Activated CD4-positive, alpha-beta T cell treated with anti-CD3 and anti-CD28 coated beads, Interleukin-2, amount 10 ng/mL, durations not matched to agents 24 days and 14 days (primary cell): ENCODE data around the gene GRID2. TPM values are rescaled to one million over a fixed set of nuclear protein-coding genes. Genes with fewer than 3 reads are reported as not detected.
"Not testable (repeated sequence)": the region's sequence is repeated elsewhere in the genome, so short reads cannot be mapped to it uniquely, and the experiment has no call there.

Experiments
- DNase-seq: peaks from one replicate; pipeline ENCODE4 v3.0.0; 2022
- H3K27ac Mint-ChIP-seq: one replicate; pipeline ENCODE4 v1.8.0; 2022; ENCODE audit warnings: mild to moderate bottlenecking, mixed read lengths
- H3K27me3 Mint-ChIP-seq: one replicate; pipeline ENCODE4 v1.8.0; 2022; ENCODE audit warnings: mixed read lengths
- H3K36me3 Mint-ChIP-seq: one replicate; pipeline ENCODE4 v1.8.0; 2022; ENCODE audit warnings: low read depth, mild to moderate bottlenecking, mixed read lengths
- H3K4me1 Mint-ChIP-seq: one replicate; pipeline ENCODE4 v1.8.0; 2021; ENCODE audit warnings: mixed read lengths
- H3K4me3 Mint-ChIP-seq: one replicate; pipeline ENCODE4 v1.8.0; 2022; ENCODE audit warnings: mild to moderate bottlenecking, moderate library complexity, mixed read lengths
- H3K9me3 Mint-ChIP-seq: one replicate; pipeline ENCODE4 v1.8.0; 2021; ENCODE audit warnings: mixed read lengths
- intact Hi-C: fragments of 100-400 bp; cut with micrococcal nuclease; formaldehyde crosslinking; loops from one replicate; pipeline ENCODE4 v1.15.1; 2023
- total RNA-seq: library from RNA; stranded (reverse); gene quantifications from 2 replicates; pipeline ENCODE4 v1.2.3, GENCODE V29; 2022

Gene GRID2
- total RNA-seq, 1 donor from 2014 or later = not detected

DNA sequence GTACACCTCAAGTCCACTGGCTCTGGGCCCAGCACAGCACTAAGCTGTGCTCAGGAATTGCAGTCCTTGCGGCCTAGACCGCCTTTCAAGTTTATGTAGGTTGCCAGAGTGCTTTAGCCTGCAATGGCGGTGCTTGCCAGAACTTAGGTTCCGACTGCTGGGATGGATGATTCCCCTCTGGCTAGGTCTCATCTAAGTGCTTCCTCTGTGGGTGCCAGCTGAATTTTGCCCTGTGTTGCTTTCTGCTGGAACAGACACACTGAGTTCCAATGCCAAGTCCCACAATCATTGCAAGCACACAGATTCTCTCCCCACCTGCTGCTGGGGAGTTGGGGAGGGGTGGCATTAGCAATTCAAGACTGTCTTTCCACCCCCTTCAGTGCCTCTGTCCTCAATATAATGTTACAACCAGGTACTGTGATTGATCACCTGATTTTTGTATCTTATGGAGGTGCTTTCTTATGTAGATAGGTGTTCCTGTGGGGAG, 129.5 kb downstream of the GRID2 start:
- H3K9me3 Mint-ChIP-seq = no peaks in the 10 kb centered on the region
- intact Hi-C loops = no loop called here
- H3K4me1 Mint-ChIP-seq = no peaks in the 10 kb centered on the region
- no peaks in the 10 kb centered on the region for H3K27me3 Mint-ChIP-seq
- no peak overlapping the region for H3K4me3 Mint-ChIP-seq
- no peaks in the 10 kb centered on the region for H3K36me3 Mint-ChIP-seq
- H3K27ac Mint-ChIP-seq = no peak overlapping the region
- DNase-seq = no peak

DNA sequence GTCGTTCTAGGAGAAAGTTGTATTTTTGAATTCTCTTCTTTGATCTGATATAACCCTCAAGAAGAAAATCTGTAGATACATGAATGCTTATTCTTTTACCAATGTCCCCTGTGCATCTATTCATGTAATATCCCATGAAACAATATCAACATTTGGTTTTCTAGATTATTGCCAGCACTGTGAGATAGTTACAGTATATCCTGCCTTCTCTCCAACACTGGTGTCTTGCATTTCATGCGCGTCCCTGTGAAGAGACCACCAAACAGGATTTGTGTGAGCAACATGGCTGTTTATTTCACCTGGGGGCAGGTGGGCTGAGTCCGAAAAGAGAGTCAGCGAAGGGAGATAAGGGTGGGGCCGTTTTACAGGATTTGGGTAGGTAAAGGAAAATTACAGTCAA, 135.0 kb downstream of the GRID2 start:
- H3K4me3 Mint-ChIP-seq, DNase-seq, H3K27ac Mint-ChIP-seq, H3K4me1 Mint-ChIP-seq, H3K27me3 Mint-ChIP-seq, intact Hi-C loops, H3K36me3 Mint-ChIP-seq: not testable (repeated sequence)
- peaks cover 11% of the 10 kb centered on the region for H3K9me3 Mint-ChIP-seq

DNA sequence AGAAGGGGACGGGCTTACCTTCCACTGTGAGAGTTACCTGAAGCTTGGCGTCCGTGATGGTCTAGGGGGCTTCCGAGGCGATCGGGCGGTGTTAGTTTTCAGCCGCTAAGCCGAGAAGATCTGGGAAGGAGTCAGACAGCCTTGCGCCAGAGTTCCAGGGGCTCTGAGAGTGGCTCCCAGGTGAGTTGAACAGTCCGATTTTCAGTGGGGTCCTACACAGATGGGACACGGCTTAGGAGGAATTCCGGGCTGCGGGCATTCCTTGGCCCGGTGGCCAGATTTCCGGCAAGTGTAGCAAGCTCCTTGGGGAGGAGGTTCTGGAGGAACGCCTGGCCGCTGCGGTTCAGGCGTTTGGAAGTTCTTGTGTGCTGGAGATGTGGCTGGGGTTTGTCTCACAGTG, 138.4 kb downstream of the GRID2 start:
- H3K9me3 Mint-ChIP-seq = peaks cover 11% of the 10 kb centered on the region
- DNase-seq, intact Hi-C loops, H3K4me3 Mint-ChIP-seq, H3K36me3 Mint-ChIP-seq, H3K27ac Mint-ChIP-seq, H3K27me3 Mint-ChIP-seq, H3K4me1 Mint-ChIP-seq: not testable (repeated sequence)

DNA sequence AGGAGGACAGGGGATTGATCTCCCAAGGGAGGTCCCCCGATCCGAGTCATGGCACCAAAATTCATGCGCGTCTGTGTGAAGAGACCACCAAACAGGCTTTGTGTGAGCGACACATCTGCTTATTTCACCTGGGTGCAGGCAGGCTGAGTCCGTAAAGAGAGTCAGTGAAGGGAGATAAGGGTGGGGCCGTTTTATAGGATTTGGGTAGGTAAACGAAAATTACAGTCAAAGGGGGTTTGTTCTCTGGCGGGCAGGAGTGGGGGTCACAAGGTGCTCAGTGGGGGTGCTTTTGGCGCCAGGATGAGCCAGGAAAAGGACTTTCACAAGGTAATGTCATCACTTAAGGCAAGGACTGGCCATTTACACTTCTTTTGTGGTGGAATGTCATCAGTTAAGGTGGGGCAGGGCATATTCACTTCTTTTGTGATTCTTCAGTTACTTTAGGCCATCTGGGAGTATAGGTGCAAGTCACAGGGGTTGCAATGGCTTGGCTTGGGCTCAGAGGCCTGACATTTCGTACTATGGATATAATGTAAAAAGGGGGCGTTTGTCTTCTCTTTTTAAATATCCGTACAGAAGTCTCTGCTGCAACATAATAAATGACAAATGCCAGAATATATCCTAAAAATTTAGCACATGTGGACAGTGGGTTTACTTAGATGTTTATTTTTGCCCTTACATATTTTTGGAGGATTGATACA, 140.5 kb downstream of the GRID2 start:
- intact Hi-C loops, DNase-seq, H3K36me3 Mint-ChIP-seq, H3K27me3 Mint-ChIP-seq, H3K4me1 Mint-ChIP-seq, H3K4me3 Mint-ChIP-seq, H3K9me3 Mint-ChIP-seq, H3K27ac Mint-ChIP-seq: not testable (repeated sequence)

DNA sequence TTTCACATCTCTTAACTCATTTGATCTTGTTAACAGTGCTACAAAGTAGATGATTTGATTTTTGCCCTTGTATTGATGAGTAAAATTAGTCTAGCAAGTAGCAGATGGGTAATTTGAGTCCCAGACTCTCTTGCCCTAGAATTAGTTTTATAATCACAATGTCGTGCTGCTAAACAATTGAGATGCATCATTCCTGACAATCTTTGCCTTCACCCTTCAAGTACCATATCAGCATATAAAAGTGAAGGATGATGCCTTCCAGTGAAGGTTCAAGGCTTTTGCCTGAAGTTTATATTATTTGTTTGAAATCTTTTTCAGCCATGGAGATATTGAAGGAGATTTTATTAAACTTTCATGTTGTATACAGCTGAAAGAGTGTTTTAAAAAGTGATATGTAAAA, 141.4 kb downstream of the GRID2 start:
- Mint-ChIP-seq H3K9me3 (peaks cover 8% of the 10 kb centered on the region), H3K27ac (no peak overlapping the region), H3K27me3 (no peaks in the 10 kb centered on the region), H3K4me3 (no peak overlapping the region), H3K4me1 (no peaks in the 10 kb centered on the region), H3K36me3 (no peaks in the 10 kb centered on the region)
- DNase-seq = no peak
- intact Hi-C loops = no loop called here

DNA sequence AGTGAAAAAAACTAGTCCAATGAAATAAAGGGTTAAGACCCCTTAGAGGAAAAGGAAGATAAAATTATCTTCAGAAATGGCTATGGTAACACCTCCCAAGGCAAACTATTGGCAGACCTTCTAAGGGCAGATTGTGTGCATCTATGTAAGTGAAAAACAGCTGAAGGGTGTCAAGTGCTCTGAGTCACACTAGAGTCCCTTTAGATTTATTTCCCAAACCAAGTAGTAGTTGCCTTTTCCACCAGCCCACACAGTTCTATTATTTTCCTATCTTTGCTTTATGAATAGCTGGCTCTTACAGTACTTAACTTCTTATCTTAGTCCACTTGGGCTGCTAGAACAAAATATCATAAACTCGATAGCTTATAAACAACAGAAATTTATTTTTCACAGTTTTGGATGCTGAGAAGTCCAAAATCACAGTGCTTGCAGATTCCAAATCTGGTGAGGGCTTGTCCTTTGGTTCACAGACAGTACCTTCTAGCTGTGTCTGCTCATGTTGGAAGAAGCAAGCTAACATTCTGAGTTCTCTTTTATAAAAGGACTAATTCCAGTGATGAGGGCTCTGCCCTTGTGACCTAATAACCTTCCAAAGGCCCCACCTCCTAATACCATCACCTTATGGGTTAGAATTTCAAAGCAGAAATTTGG, 143.6 kb downstream of the GRID2 start:
- no peaks in the 10 kb centered on the region for H3K36me3 Mint-ChIP-seq
- no peaks in the 10 kb centered on the region for H3K27me3 Mint-ChIP-seq
- no peaks in the 10 kb centered on the region for H3K4me1 Mint-ChIP-seq
- DNase-seq = no peak
- H3K4me3 Mint-ChIP-seq = no peak overlapping the region
- no peak overlapping the region for H3K27ac Mint-ChIP-seq
- intact Hi-C loops = no loop called here
- H3K9me3 Mint-ChIP-seq = no peaks in the 10 kb centered on the region

DNA sequence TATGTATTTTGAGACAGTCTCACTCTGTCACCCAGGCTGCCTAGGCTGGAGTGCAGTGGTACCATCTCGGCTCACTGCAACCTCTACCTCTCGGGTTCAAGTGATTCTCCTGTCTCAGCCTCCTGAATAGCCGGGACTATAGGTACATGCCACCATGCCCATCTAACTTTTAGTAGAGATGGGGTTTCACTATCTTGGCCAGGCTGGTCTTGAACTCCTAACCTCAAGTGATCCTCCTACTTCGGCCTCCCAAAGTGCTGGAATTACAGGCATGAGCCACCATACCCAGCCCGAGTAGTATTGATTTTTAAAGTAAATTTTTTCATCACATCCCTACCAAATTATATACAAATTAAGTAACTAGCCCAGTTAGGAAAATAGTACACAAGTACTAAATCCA, 144.4 kb downstream of the GRID2 start:
- H3K4me3 Mint-ChIP-seq, intact Hi-C loops, H3K4me1 Mint-ChIP-seq, H3K36me3 Mint-ChIP-seq, H3K27ac Mint-ChIP-seq, DNase-seq, H3K9me3 Mint-ChIP-seq, H3K27me3 Mint-ChIP-seq: not testable (repeated sequence)

DNA sequence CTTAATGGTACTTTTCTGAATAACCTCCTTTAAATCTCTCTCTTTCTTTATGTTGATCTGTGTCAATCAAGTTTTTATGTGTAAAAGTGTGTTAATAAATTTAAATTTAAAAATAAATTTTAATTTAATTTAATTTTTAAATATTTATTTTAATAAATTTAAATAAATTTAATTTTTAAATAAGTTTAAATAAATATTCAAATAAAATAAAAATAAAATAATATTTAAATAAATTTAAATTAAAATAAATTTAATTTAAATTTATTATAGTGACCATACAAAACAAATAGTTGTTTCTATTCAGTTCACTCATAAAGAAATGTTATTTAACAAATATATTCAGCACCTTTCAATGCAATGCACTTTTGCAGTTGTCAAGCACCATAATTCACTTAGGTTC, 146.9 kb downstream of the GRID2 start:
- no peak for DNase-seq
- Mint-ChIP-seq H3K4me1 (no peaks in the 10 kb centered on the region), H3K4me3 (no peak overlapping the region), H3K27me3 (no peaks in the 10 kb centered on the region), H3K36me3 (no peaks in the 10 kb centered on the region), H3K9me3 (no peaks in the 10 kb centered on the region), H3K27ac (no peak overlapping the region)
- intact Hi-C loops = no loop called here

DNA sequence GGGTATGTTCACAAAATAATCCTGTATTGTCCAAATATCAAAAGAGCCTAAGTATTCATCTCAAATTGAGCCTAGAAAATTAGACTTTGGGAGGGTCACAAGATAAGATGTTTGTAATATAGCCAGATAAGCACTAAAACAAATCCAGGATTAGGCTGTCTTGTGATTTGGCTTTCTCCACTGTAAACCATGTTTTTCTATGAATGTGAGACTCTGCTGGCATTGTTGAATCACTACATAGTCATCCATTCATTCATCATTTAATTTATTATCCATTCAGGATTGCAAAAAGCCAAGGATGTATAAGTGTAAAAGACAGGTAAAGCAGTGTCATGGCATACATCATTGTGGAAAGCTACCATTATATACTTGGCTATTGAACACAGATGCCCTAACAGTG, 148.0 kb downstream of the GRID2 start:
- H3K9me3 Mint-ChIP-seq = no peaks in the 10 kb centered on the region
- intact Hi-C loops = no loop called here
- no peaks in the 10 kb centered on the region for H3K36me3 Mint-ChIP-seq

DNA sequence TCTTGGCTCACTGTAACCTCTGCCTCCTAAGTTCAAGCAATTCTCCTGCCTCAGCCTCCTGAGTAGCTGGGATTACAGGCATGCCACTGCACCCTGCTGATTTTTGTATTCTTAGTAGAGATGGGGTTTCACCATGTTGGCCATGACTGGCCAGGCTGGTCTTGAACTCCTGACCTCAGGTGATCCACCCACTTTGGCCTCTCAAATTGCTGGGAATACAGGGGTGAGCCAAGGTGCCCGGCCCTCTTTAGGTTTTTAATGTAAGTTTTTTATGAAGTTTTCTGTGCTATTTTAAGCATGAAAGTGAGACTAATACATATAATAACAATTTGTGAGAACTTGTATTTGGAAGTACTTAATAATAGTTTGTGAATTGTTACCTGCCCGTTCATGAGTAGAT, 148.6 kb downstream of the GRID2 start:
- DNase-seq, intact Hi-C loops, H3K4me3 Mint-ChIP-seq, H3K27ac Mint-ChIP-seq, H3K9me3 Mint-ChIP-seq, H3K4me1 Mint-ChIP-seq, H3K36me3 Mint-ChIP-seq, H3K27me3 Mint-ChIP-seq: not testable (repeated sequence)

More for the DNA sequence above, 148.0 kb downstream of the GRID2 start:
- no peak overlapping the region for H3K27ac Mint-ChIP-seq
- no peak for DNase-seq
- no peaks in the 10 kb centered on the region for H3K27me3 Mint-ChIP-seq
- no peaks in the 10 kb centered on the region for H3K4me1 Mint-ChIP-seq
- H3K4me3 Mint-ChIP-seq = no peak overlapping the region

DNA sequence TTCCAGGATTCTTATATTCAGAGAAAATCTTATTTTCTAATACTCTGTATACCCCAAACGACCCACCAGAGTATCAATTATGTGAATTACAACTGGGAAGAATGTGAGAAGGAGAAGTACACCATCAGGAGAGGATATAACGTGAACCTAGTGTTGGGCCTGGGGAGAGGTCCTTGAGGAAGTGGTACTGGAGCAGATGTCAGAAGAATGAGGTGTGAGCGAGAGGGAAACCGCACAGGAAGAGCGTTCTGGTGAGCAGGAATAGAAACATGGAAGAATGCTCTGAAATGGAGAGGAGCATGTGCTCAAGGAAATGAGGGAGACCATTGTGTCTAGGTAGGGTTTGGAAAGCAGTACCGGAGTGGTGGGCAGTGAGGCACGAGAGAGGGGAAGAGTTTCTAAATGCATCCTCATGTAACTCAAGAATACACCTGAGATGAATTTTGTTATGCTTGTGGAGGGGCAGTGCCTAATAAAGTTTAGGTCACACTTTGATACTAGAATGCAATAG, 151.6 kb downstream of the GRID2 start:
- Mint-ChIP-seq H3K4me3 (no peak overlapping the region), H3K27me3 (no peaks in the 10 kb centered on the region), H3K36me3 (no peaks in the 10 kb centered on the region), H3K4me1 (no peaks in the 10 kb centered on the region), H3K27ac (no peak overlapping the region), H3K9me3 (no peaks in the 10 kb centered on the region)
- intact Hi-C loops = no loop called here
- DNase-seq = no peak

DNA sequence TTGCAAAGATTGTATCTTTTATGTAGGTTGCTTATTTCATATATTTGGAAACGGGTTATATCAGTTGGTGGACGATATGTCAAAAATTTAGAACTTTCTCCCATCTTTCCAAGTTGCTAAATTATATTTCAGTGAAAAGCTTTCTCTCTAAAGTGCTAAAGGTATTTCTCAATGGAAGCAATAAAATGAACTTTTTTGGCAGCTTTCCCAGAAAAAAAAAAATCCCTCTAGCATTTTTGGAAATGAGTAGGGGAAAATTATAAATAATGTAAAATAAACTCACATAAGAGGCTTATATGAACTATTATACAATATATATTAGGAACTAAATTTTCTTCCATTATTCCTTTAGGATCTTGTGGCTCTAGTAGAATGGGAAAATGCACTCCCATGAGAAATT, 152.2 kb downstream of the GRID2 start:
- Mint-ChIP-seq H3K27ac (no peak overlapping the region), H3K27me3 (no peaks in the 10 kb centered on the region), H3K9me3 (no peaks in the 10 kb centered on the region), H3K4me3 (no peak overlapping the region), H3K4me1 (no peaks in the 10 kb centered on the region), H3K36me3 (no peaks in the 10 kb centered on the region)
- DNase-seq = no peak
- intact Hi-C loops = no loop called here

DNA sequence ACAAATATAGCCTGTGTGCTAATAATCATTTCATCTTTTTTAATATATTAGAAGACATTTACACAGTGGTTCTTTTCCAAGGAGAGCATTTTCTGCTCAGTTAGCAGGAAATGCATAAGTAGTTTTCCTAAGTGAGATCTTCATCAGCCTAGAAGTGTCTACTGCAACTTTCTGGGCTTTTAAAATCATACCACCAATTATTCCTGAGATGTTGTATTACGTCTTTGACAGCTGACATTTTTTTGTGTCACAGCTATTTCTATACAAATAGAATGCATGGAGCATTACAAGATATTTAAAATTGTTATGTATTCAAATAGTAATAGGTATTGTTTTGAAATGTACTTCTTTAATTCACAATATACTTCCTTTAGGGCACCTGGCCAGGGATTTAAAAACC, 158.0 kb downstream of the GRID2 start:
- H3K9me3 Mint-ChIP-seq = no peaks in the 10 kb centered on the region
- intact Hi-C loops = no loop called here
- no peak overlapping the region for H3K4me3 Mint-ChIP-seq
- DNase-seq = no peak
- H3K36me3 Mint-ChIP-seq = no peaks in the 10 kb centered on the region
- H3K27me3 Mint-ChIP-seq = no peaks in the 10 kb centered on the region
- H3K4me1 Mint-ChIP-seq = no peaks in the 10 kb centered on the region
- H3K27ac Mint-ChIP-seq = no peak overlapping the region

DNA sequence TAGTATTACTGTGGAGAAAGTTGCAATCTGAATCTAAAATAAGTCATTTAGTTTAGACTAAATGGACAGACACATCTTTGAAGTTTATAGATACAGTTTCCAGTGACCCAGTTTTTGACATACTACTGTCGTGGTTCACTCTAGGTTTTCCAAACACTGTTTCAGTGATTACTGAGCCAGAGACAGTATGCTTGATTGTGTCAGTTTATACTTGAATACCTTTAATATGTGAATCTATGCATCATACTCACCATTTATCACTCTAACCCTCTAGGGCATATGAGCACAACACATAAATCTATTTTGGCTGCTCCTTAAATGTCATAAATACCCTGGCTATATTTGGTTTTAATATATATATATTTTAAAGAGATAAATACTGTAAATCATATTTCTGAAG, 173.5 kb downstream of the GRID2 start:
- H3K4me1 Mint-ChIP-seq = no peaks in the 10 kb centered on the region
- H3K27ac Mint-ChIP-seq = no peak overlapping the region
- no peak for DNase-seq
- intact Hi-C loops = no loop called here
- no peaks in the 10 kb centered on the region for H3K27me3 Mint-ChIP-seq
- H3K36me3 Mint-ChIP-seq = no peaks in the 10 kb centered on the region
- H3K4me3 Mint-ChIP-seq = no peak overlapping the region
- no peaks in the 10 kb centered on the region for H3K9me3 Mint-ChIP-seq

DNA sequence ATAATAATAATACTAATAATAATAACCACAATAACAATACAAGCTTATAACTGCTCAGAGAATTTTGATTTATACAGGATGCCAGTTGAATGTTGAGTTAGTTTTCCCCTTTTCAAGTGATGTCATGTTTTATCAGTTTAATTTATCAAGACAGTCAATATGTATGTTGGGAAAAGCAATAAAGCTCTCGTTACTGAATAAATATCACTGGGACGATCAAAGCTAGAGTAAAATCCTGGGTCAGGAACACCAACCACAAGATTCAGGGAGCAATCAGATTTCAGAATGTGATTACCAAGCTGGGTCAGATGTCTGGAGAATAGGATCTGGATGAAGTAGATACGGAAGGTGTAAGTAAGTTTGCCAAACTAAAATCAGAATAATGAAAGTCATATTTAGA, 179.6 kb downstream of the GRID2 start:
- Mint-ChIP-seq H3K9me3 (no peaks in the 10 kb centered on the region), H3K4me3 (no peak overlapping the region)

More for the DNA sequence above, 179.6 kb downstream of the GRID2 start:
- no peaks in the 10 kb centered on the region for H3K36me3 Mint-ChIP-seq
- intact Hi-C loops = no loop called here
- no peaks in the 10 kb centered on the region for H3K27me3 Mint-ChIP-seq
- no peaks in the 10 kb centered on the region for H3K4me1 Mint-ChIP-seq
- H3K27ac Mint-ChIP-seq = no peak overlapping the region
- DNase-seq = no peak
